Brain microvascular endothelial cell (primary cell): Measurements from ENCODE around the gene FBXO46.
"Not testable (repeated sequence)": the region's sequence is repeated elsewhere in the genome, so short reads cannot be mapped to it uniquely, and the experiment has no call there.

Experiments
- DNase-seq: peaks from one replicate; pipeline ENCODE4 v3.0.0-alpha.2; 2020
- H3K27ac ChIP-seq: fragments of 250-450 bp; sonication (Bioruptor Pico); 2 replicates; pipeline ENCODE4 v1.5.1; 2020; ENCODE audit warnings: mild to moderate bottlenecking, moderate library complexity
- H3K27me3 ChIP-seq: fragments of 250-450 bp; sonication (Bioruptor Pico); replicated peaks from 2 replicates; pipeline ENCODE4 v1.5.1; 2020; ENCODE audit warnings: mild to moderate bottlenecking
- H3K36me3 ChIP-seq: fragments of 250-450 bp; sonication (Bioruptor Pico); replicated peaks from 2 replicates; pipeline ENCODE4 v1.5.1; 2020; ENCODE audit warnings: mild to moderate bottlenecking
- H3K4me3 ChIP-seq: 2 replicates; pipeline ENCODE4 v1.5.1; 2011; ENCODE audit warnings: low read depth, mild to moderate bottlenecking, control low read depth, low read length, moderate library complexity
- in situ Hi-C: cut with HindIII; loops from 2 replicates; pipeline ENCODE4 v1.10.0; 2017; ENCODE audit warnings: low sequenced_read_pairs, low pct_ligation_motif_present
- TF ChIP-seq, protein P1 (sequence below): IDR thresholded peaks from 2 replicates; pipeline ENCODE4 v1.5.1; 2011; ENCODE audit warnings: low read depth, mild to moderate bottlenecking, moderate library complexity, low read length, control low read depth, inconsistent platforms; ENCODE audit errors: missing control alignments

Gene FBXO46

GRCh38 chr19:45729800-45730290 lies 851 bp downstream of the FBXO46 start:
- H3K4me3 ChIP-seq, result peak overlapping the region; percentile 85
- H3K36me3 ChIP-seq, result no peaks in the 10 kb centered on the region
- peak overlapping the region; percentile 41 for H3K27ac ChIP-seq
- DNase-seq, result no peak
- H3K27me3 ChIP-seq, result no peaks in the 10 kb centered on the region
- in situ Hi-C loops, result no loop called here
- TF ChIP-seq, protein P1, sequence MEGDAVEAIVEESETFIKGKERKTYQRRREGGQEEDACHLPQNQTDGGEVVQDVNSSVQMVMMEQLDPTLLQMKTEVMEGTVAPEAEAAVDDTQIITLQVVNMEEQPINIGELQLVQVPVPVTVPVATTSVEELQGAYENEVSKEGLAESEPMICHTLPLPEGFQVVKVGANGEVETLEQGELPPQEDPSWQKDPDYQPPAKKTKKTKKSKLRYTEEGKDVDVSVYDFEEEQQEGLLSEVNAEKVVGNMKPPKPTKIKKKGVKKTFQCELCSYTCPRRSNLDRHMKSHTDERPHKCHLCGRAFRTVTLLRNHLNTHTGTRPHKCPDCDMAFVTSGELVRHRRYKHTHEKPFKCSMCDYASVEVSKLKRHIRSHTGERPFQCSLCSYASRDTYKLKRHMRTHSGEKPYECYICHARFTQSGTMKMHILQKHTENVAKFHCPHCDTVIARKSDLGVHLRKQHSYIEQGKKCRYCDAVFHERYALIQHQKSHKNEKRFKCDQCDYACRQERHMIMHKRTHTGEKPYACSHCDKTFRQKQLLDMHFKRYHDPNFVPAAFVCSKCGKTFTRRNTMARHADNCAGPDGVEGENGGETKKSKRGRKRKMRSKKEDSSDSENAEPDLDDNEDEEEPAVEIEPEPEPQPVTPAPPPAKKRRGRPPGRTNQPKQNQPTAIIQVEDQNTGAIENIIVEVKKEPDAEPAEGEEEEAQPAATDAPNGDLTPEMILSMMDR, result no peak

GRCh38 chr19:45728683-45729082 lies 2.0 kb downstream of the FBXO46 start:
- H3K27ac ChIP-seq, H3K27me3 ChIP-seq, H3K36me3 ChIP-seq, in situ Hi-C loops, H3K4me3 ChIP-seq, DNase-seq: not testable (repeated sequence)

- in situ Hi-C loops, H3K27me3 ChIP-seq, H3K27ac ChIP-seq, DNase-seq, H3K4me3 ChIP-seq, H3K36me3 ChIP-seq: not testable (repeated sequence)
These were observed 10.6 kb downstream of the FBXO46 start for GRCh38 chr19:45720065-45720464.

DNA sequence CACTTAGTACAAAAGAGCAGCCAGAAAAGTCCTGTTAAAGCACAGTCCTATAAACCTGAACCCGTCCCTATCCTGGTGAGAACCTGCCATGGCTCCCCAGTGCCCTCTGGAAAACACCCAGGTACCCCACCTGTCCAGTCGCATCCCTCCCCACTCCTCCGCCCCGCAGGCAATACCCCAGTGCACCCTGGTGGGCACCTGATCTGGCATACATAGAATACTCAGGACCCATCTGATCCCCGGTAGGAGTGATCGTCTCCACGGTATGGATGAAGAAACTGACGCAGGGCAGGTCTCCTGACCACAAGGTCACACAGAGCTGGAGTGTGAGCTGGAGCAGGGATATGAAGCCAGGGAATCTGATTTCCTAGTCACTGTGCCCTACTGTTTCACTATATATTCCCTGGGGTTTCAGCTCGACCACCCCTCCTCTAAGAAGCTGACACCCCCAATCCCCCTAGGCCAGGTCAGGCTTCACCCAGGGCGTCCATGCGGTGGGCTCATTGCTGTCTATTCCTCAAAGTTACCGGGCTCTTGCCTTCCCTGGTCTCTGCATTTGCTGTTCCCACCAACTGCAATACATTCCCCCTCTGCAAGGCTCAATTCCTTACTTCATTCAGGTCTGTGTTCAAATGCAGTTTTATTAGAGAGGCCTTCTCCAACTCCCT lies 12.6 kb downstream of the FBXO46 start:
- in situ Hi-C loops, result no loop called here
- peak overlapping the region; percentile 90 for H3K27ac ChIP-seq
- DNase-seq, result no peak
- H3K36me3 ChIP-seq, result peaks cover 6% of the 10 kb centered on the region
- H3K4me3 ChIP-seq, result peak overlapping the region; percentile 68
- no peaks in the 10 kb centered on the region for H3K27me3 ChIP-seq
- TF ChIP-seq, protein P1, result no peak

- in situ Hi-C loops, result no loop called here
These were observed 13.3 kb downstream of the FBXO46 start for GRCh38 chr19:45717131-45717982.

DNA sequence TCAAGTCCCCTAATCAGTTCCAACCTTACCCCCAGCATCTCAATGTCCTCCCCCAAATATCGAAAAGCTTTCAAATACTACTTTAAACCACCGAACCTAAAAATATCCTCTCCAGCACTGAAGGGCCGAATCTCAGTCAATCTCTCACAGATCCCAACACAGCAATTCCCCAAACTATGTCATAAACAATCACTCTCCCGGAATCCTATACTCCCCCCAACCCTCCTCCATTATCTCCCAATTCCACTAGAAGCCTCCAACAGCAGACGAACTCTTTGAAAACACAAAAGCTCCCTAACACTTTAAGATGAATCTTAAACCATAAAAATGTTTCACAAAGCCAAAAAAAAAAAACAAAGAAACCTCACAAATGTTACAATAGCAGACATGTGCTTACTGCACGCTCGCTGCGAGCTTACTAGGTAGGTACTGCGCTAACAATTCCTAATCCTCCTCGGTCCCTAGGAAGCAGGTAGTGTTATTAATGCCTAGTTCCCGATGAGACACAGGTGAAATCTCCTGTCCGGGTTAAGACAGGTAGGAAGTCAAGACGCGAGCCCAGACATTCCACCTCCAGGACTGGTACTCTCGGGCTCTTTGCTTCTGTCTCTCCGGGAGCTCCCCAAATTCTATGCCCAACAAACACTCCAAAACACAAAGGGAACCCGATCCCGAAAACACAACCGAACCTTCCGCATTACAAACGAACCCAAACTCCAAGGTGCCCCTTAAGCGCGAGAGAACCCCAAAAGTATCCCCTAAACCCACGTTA lies 14.2 kb downstream of the FBXO46 start:
- Histone ChIP-seq H3K27me3 (no peaks in the 10 kb centered on the region), H3K36me3 (peaks cover 16% of the 10 kb centered on the region), H3K4me3 (peak overlapping the region; percentile 68), H3K27ac (peak overlapping the region; percentile 90)
- in situ Hi-C loops, result no loop called here
- TF ChIP-seq, protein P1, result no peak
- DNase-seq, result no peak

More at GRCh38 chr19:45717131-45717982, 13.3 kb downstream of the FBXO46 start:
- H3K4me3 ChIP-seq, result peak overlapping the region; percentile 68
- H3K27ac ChIP-seq, result peak overlapping the region; percentile 90
- TF ChIP-seq, protein P1, result peak; percentile 45
- peak; percentile 97 for DNase-seq
- H3K27me3 ChIP-seq, result no peaks in the 10 kb centered on the region
- peaks cover 14% of the 10 kb centered on the region for H3K36me3 ChIP-seq
